Neural cell (in vitro differentiated cells): ENCODE data around the gene DACT2. TPM values are rescaled to one million over a fixed set of nuclear protein-coding genes. Genes with fewer than 3 reads are reported as not detected.

Experiments used
- H2AFZ ChIP-seq: fragments of 200-600, 300-800 bp; sonication (generic), shearing (Covaris generic); 2 replicates; pipeline ENCODE4 v1.6.0; 2014; ENCODE audit warnings: low read depth, mild to moderate bottlenecking, antibody characterized with exemption, low read length, moderate library complexity
- H3F3A ChIP-seq: fragments of 200-600 bp; shearing (Covaris generic); 2 replicates; pipeline ENCODE4 v1.6.1; 2016; ENCODE audit warnings: mild to moderate bottlenecking, moderate library complexity, mixed read lengths, antibody characterized with exemption, low read length; ENCODE audit not compliant: insufficient read depth, poor library complexity, severe bottlenecking
- H3K27ac ChIP-seq: fragments of 200-600, 300-800 bp; sonication (generic), shearing (Covaris generic); 2 replicates; pipeline ENCODE4 v1.5.1; 2014; ENCODE audit warnings: mild to moderate bottlenecking, low read length, moderate library complexity
- H3K27me3 ChIP-seq: fragments of 300-800, 200-600 bp; sonication (generic), shearing (Covaris generic); 2 replicates; pipeline ENCODE4 v1.6.0; 2014; ENCODE audit warnings: mild to moderate bottlenecking, low read depth, low read length, moderate library complexity; ENCODE audit not compliant: insufficient read depth
- H3K36me3 ChIP-seq: fragments of 300-800, 200-600 bp; sonication (generic), shearing (Covaris generic); 2 replicates; pipeline ENCODE4 v1.5.1; 2014; ENCODE audit warnings: mild to moderate bottlenecking, antibody characterized with exemption, low read length, moderate library complexity; ENCODE audit not compliant: insufficient read depth
- H3K4me2 ChIP-seq: fragments of 300-800, 200-600 bp; sonication (generic), shearing (Covaris generic); 2 replicates; pipeline ENCODE4 v1.6.0; 2014; ENCODE audit warnings: mild to moderate bottlenecking, low read length
- H3K4me3 ChIP-seq: fragments of 300-800, 200-600 bp; sonication (generic), shearing (Covaris generic); 2 replicates; pipeline ENCODE4 v1.5.1; 2014; ENCODE audit warnings: mild to moderate bottlenecking, low read length, moderate library complexity
- H3K79me2 ChIP-seq: fragments of 200-600 bp; shearing (Covaris generic); replicated peaks from 2 replicates; pipeline ENCODE4 v1.6.0; 2014; ENCODE audit warnings: mild to moderate bottlenecking, low read length, moderate library complexity; ENCODE audit not compliant: insufficient read depth
- H3K9ac ChIP-seq: fragments of 300-800, 200-600 bp; sonication (generic), shearing (Covaris generic); 2 replicates; pipeline ENCODE4 v1.6.1; 2016; ENCODE audit warnings: mild to moderate bottlenecking, low read length, mixed read lengths
- H3K9me2 ChIP-seq: fragments of 200-600 bp; shearing (Covaris generic); 2 replicates; pipeline ENCODE4 v1.6.1; 2016; ENCODE audit warnings: mild to moderate bottlenecking, low read length, mixed read lengths; ENCODE audit not compliant: insufficient read depth
- H3K9me3 ChIP-seq: fragments of 200-600, 300-800 bp; sonication (generic), shearing (Covaris generic); 2 replicates; pipeline ENCODE4 v1.6.1; 2016; ENCODE audit warnings: mild to moderate bottlenecking, mixed run types, low read length, moderate library complexity, mixed read lengths
- H4K20me1 ChIP-seq: fragments of 200-600 bp; shearing (Covaris generic); 2 replicates; pipeline ENCODE4 v1.6.1; 2016; ENCODE audit warnings: mild to moderate bottlenecking, mixed run types; ENCODE audit not compliant: insufficient read depth
- EP300 ChIP-seq: fragments of 450-650 bp; conservative IDR thresholded peaks from 2 replicates; pipeline ENCODE4 v1.6.1; 2014; ENCODE audit warnings: antibody characterized with exemption, mild to moderate bottlenecking, moderate library complexity; ENCODE audit not compliant: poor library complexity, severe bottlenecking
- EZH2 ChIP-seq: fragments of 200-600, 300-800 bp; shearing (Covaris generic), sonication (generic); IDR thresholded peaks from 2 replicates; pipeline ENCODE4 v1.6.1; 2014; ENCODE audit warnings: antibody characterized with exemption, low read length, borderline replicate concordance, mild to moderate bottlenecking; ENCODE audit not compliant: insufficient read depth, poor library complexity, severe bottlenecking
- MXI1 ChIP-seq: fragments of 450-650 bp; conservative IDR thresholded peaks from 2 replicates; pipeline ENCODE4 v1.6.1; 2014; ENCODE audit warnings: antibody characterized with exemption, mild to moderate bottlenecking; ENCODE audit not compliant: poor library complexity, severe bottlenecking
- POLR2AphosphoS5 ChIP-seq: IDR thresholded peaks from 2 replicates; pipeline ENCODE4 v1.6.1; 2012
- RAD21 ChIP-seq: fragments of 450-650 bp; conservative IDR thresholded peaks from 2 replicates; pipeline ENCODE4 v1.6.1; 2014; ENCODE audit warnings: antibody characterized with exemption, mild to moderate bottlenecking, moderate library complexity
- SMC3 ChIP-seq: fragments of 450-650 bp; conservative IDR thresholded peaks from 2 replicates; pipeline ENCODE4 v1.6.1; 2014; ENCODE audit warnings: antibody characterized with exemption, mild to moderate bottlenecking, moderate library complexity; ENCODE audit not compliant: poor library complexity
- TAF1 ChIP-seq: IDR thresholded peaks from 2 replicates; pipeline ENCODE4 v1.6.1; 2012; ENCODE audit warnings: low read depth
- polyA plus RNA-seq: library from polyadenylated mRNA; depleted of rRNA; stranded (reverse); fragments of >200 nt; gene quantifications from 2 replicates; pipeline ENCODE4 v1.2.3, GENCODE V29; 2014
- TF ChIP-seq, protein P1 (sequence below): fragments of 450-650 bp; IDR thresholded peaks from 2 replicates; pipeline ENCODE4 v1.5.1; 2014; ENCODE audit warnings: antibody characterized with exemption, mild to moderate bottlenecking, moderate library complexity; ENCODE audit not compliant: poor library complexity, severe bottlenecking
- TF ChIP-seq, protein P2 (sequence below): IDR thresholded peaks from 2 replicates; pipeline ENCODE4 v1.6.1; 2012; ENCODE audit warnings: borderline replicate concordance

The DACT2 gene
- polyA plus RNA-seq, 1 donor from 2014 or later: 0.48 TPM

DNA sequence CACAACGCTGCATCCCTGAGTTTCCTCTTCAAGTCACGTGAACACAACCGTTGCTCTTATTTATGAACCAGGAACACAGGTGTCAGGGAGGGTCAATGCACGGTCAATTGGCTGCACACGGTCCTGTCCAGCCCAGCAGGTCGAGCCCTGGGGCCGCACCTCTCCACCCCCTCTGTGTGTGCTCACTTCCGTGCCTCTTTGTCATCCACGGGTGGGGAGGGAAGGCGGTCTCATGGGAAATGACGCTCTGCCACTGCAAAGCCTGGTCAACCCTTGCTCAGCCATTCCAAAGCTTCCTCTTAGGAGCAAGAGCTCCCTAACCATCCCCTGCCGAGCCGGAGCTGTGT lies 38.7 kb downstream of the DACT2 start:
- H4K20me1 ChIP-seq: no peaks in the 10 kb centered on the region
- H3K36me3 ChIP-seq: no peaks in the 10 kb centered on the region
- no peak overlapping the region for H3K4me2 ChIP-seq
- TF ChIP-seq MXI1: no peak
- no peak for TF ChIP-seq EZH2
- H3K9me2 ChIP-seq: no peaks in the 10 kb centered on the region
- no peak overlapping the region for H3K4me3 ChIP-seq
- H2AFZ ChIP-seq: no peak overlapping the region
- H3K27me3 ChIP-seq: no peaks in the 10 kb centered on the region
- no peaks in the 10 kb centered on the region for H3K9me3 ChIP-seq
- no peak overlapping the region for H3K27ac ChIP-seq
- H3K79me2 ChIP-seq: no peaks in the 10 kb centered on the region
- H3K9ac ChIP-seq: no peak overlapping the region
- H3F3A ChIP-seq: no peaks in the 10 kb centered on the region

GRCh38 chr6:168280020-168280898 lies 39.3 kb downstream of the DACT2 start:
- TF ChIP-seq TAF1 (no peak), EP300 (no peak), EZH2 (no peak), POLR2AphosphoS5 (no peak), SMC3 (no peak), MXI1 (no peak), RAD21 (no peak)
- TF ChIP-seq, protein P1, sequence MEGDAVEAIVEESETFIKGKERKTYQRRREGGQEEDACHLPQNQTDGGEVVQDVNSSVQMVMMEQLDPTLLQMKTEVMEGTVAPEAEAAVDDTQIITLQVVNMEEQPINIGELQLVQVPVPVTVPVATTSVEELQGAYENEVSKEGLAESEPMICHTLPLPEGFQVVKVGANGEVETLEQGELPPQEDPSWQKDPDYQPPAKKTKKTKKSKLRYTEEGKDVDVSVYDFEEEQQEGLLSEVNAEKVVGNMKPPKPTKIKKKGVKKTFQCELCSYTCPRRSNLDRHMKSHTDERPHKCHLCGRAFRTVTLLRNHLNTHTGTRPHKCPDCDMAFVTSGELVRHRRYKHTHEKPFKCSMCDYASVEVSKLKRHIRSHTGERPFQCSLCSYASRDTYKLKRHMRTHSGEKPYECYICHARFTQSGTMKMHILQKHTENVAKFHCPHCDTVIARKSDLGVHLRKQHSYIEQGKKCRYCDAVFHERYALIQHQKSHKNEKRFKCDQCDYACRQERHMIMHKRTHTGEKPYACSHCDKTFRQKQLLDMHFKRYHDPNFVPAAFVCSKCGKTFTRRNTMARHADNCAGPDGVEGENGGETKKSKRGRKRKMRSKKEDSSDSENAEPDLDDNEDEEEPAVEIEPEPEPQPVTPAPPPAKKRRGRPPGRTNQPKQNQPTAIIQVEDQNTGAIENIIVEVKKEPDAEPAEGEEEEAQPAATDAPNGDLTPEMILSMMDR: no peak
- TF ChIP-seq, protein P2, sequence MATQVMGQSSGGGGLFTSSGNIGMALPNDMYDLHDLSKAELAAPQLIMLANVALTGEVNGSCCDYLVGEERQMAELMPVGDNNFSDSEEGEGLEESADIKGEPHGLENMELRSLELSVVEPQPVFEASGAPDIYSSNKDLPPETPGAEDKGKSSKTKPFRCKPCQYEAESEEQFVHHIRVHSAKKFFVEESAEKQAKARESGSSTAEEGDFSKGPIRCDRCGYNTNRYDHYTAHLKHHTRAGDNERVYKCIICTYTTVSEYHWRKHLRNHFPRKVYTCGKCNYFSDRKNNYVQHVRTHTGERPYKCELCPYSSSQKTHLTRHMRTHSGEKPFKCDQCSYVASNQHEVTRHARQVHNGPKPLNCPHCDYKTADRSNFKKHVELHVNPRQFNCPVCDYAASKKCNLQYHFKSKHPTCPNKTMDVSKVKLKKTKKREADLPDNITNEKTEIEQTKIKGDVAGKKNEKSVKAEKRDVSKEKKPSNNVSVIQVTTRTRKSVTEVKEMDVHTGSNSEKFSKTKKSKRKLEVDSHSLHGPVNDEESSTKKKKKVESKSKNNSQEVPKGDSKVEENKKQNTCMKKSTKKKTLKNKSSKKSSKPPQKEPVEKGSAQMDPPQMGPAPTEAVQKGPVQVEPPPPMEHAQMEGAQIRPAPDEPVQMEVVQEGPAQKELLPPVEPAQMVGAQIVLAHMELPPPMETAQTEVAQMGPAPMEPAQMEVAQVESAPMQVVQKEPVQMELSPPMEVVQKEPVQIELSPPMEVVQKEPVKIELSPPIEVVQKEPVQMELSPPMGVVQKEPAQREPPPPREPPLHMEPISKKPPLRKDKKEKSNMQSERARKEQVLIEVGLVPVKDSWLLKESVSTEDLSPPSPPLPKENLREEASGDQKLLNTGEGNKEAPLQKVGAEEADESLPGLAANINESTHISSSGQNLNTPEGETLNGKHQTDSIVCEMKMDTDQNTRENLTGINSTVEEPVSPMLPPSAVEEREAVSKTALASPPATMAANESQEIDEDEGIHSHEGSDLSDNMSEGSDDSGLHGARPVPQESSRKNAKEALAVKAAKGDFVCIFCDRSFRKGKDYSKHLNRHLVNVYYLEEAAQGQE: no peak
- Histone ChIP-seq H3K27me3 (no peaks in the 10 kb centered on the region), H3K9me3 (no peaks in the 10 kb centered on the region), H3K4me3 (no peak overlapping the region), H4K20me1 (no peaks in the 10 kb centered on the region), H3K9me2 (no peaks in the 10 kb centered on the region), H2AFZ (no peak overlapping the region), H3K79me2 (no peaks in the 10 kb centered on the region), H3K27ac (no peak overlapping the region), H3K36me3 (no peaks in the 10 kb centered on the region), H3K9ac (no peak overlapping the region), H3F3A (no peaks in the 10 kb centered on the region), H3K4me2 (no peak overlapping the region)
